GM19455 (cell line): ENCODE results near the gene RRM1.
A peak's percentile ranks its signal among the peaks of the same experiment; 100 is the strongest.
"Not testable (repeated sequence)": the region's sequence is repeated elsewhere in the genome, so short reads cannot be mapped to it uniquely, and the experiment has no call there.

Source experiments
- ATAC-seq: cut with Tn5 transposase; IDR thresholded peaks from one replicate; pipeline ENCODE4 v1.9.1; 2021; ENCODE audit not compliant: unreplicated experiment

The RRM1 gene

GRCh38 chr11:4094348-4095291 is at the start of gene RRM1:
TSS of gene RRM1 (plus strand) at chr11:4094799. CDS start at chr11:4095013, 214 bp downstream.
- ATAC-seq = peak; percentile 94

GRCh38 chr11:4044976-4045646 is 49.5 kb upstream of the RRM1 start:
- ATAC-seq = no peak

GRCh38 chr11:4048340-4048739 is 46.3 kb upstream of the RRM1 start:
- ATAC-seq = no peak

- ATAC-seq = no peak
Measured at GRCh38 chr11:4049006-4049405, 45.6 kb upstream of the RRM1 start.

GRCh38 chr11:4050138-4050537 is 44.5 kb upstream of the RRM1 start:
- no peak for ATAC-seq

- not testable (repeated sequence) for ATAC-seq
Measured at GRCh38 chr11:4053200-4053599, 41.4 kb upstream of the RRM1 start.

- no peak for ATAC-seq
Measured at GRCh38 chr11:4054643-4055042, 40.0 kb upstream of the RRM1 start.

GRCh38 chr11:4059424-4059823 is 35.2 kb upstream of the RRM1 start:
- ATAC-seq = no peak

GRCh38 chr11:4060182-4060923 is 34.2 kb upstream of the RRM1 start:
- no peak for ATAC-seq

- ATAC-seq = no peak
Measured at GRCh38 chr11:4061700-4062099, 32.9 kb upstream of the RRM1 start.

- ATAC-seq = no peak
Measured at GRCh38 chr11:4063348-4063747, 31.3 kb upstream of the RRM1 start.

GRCh38 chr11:4064278-4064955 is 30.2 kb upstream of the RRM1 start:
- ATAC-seq = no peak

GRCh38 chr11:4065086-4065485 is 29.5 kb upstream of the RRM1 start:
- no peak for ATAC-seq

- no peak for ATAC-seq
Measured at GRCh38 chr11:4065601-4066377, 28.8 kb upstream of the RRM1 start.

GRCh38 chr11:4066910-4067309 is 27.7 kb upstream of the RRM1 start:
- no peak for ATAC-seq

GRCh38 chr11:4068962-4069361 is 25.6 kb upstream of the RRM1 start:
- no peak for ATAC-seq

- ATAC-seq = no peak
Measured at GRCh38 chr11:4071325-4071724, 23.3 kb upstream of the RRM1 start.

- ATAC-seq = no peak
Measured at GRCh38 chr11:4071914-4072313, 22.7 kb upstream of the RRM1 start.

- no peak for ATAC-seq
Measured at GRCh38 chr11:4072668-4073285, 21.8 kb upstream of the RRM1 start.

- no peak for ATAC-seq
Measured at GRCh38 chr11:4074266-4074665, 20.3 kb upstream of the RRM1 start.
